GM21381 (cell line): Measurements from ENCODE around the gene HRCT1.
"Not testable (repeated sequence)": the region's sequence is repeated elsewhere in the genome, so short reads cannot be mapped to it uniquely, and the experiment has no call there.

Experiments
- ATAC-seq: cut with Tn5 transposase; IDR thresholded peaks from one replicate; pipeline ENCODE4 v1.9.1; 2021; ENCODE audit warnings: mild to moderate bottlenecking, moderate library complexity; ENCODE audit not compliant: unreplicated experiment

Gene HRCT1

DNA sequence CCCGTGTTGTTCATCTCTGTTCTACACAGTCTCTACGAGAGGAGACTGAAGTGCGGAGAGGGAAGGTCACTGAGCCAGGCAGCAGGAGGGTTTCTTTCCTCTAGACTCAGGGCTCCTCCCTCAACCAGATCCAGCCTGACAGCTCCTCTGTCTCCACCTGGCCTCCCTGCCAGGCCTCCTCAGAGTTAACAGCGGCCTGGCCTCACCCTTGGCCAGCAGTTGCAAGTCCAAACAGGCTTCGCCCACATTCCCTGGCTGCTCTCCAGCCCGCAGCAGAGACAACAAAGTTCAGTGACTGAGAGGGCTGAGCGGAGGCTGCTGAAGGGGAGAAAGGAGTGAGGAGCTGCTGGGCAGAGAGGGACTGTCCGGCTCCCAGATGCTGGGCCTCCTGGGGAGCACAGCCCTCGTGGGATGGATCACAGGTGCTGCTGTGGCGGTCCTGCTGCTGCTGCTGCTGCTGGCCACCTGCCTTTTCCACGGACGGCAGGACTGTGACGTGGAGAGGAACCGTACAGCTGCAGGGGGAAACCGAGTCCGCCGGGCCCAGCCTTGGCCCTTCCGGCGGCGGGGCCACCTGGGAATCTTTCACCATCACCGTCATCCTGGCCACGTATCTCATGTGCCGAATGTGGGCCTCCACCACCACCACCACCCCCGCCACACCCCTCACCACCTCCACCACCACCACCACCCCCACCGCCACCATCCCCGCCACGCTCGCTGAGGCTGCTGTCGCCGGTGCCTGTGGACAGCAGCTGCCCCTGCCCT, at the start of gene HRCT1:
HRCT1 (plus strand) TSS at position 291 of the 768 bp plus-strand sequence; CDS start at position 377, 86 bp downstream.
- no peak for ATAC-seq

DNA sequence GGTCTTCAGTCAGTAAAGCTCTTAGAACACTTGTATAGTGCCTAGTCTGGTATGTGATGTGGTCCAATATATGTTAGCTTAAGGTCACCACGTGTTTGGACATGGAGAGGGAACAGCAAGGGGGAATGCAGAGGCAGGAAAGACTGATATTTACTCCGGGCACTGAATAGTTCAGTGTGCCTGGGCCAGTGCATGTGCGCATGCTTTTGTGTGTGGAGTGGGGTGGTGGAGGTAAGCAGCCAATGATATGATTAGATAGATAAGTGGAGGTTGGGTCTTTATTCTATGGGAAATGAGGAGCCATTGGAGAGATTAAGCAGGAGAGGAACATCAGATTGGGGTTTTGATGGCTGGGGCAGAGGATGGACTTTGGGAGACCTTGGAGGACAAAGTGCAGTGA, 49.8 kb upstream of the HRCT1 start:
- ATAC-seq, result no peak

DNA sequence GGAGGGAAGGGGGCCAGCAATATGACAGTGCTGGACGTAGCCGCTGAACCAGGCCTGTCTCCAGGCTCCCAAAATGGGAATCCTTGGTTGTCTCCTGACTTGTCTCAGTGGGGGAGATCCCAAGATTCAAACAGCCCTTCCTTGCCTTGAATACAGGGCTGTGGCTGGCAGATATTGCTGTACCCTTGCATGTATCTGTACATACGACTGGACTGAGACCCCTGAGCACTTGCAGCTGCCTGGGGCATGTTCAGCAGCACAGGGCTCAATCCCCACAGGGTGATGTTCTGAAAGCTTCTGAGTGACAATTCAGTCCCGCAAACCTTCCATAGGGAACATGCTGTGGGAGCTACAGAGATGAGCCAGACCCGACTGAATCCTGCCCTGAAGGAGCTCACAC, 49.1 kb upstream of the HRCT1 start:
- no peak for ATAC-seq

DNA sequence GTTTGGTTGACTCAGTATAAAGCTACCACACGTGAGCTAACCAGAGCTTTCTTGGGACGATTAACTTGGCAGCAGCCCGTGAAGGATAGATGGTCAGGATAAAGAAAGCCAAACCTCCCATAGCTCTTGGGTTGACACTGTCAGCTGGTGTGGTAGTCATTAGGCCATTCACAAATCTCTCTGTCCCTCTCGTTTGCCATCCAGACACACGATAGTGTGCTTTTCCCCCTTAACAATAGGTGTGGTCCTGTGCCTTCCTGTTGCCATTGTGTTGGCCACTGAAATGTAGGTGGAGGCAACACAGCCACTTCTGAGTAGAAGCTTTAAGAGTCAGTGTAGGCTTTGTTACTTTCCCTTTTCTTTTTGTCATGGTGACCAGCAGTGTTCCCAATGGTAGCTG, 47.5 kb upstream of the HRCT1 start:
- no peak for ATAC-seq

DNA sequence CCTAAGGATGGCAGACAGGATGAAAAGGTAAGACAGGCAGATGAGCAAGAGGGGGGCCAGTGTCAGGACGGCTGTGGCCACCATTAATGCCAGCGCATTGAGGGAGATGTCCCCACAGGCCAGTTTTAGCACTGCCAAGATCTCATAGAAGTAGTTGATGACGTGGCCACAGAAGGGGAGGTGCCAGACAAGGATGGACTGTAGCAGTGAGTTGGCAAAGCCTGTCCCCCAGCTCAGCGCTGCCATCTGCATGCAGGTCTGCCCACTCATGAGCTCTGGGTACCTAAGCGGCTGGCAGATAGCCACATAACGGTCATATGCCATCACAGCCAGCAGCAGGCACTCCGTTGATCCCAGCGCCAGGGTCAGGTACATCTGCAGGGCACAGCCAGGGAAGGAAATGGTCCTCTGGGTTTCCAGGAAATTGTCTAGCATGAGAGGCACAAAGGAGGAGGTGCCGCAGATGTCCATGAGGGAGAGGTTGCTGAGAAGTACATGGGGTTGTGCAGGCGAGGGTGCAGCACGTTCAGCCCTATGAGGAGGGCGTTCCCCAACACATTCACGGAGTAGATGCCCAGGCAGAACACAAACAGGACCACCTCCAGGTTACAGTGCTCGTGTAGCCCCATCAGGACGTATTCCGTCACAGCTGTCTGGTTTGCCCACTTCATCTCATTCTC, 46.6 kb upstream of the HRCT1 start:
- ATAC-seq, result no peak

DNA sequence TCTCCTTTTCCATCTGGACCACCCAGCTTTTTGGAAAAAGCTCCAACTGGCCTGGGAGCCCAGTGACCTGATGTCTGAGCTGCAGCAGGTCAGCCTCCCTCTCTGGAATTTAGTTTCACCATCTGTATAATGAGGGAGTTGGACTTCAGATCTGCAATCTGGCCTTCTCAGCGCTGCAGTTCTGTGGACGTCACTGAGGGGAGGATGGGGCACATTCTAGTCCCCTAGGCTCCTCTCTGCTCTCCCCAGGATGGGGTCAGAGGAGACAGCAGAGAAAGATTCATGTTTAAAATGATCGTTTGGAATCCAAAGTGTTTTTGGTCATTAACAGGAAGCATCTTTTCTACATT, 46.0 kb upstream of the HRCT1 start:
- no peak for ATAC-seq

DNA sequence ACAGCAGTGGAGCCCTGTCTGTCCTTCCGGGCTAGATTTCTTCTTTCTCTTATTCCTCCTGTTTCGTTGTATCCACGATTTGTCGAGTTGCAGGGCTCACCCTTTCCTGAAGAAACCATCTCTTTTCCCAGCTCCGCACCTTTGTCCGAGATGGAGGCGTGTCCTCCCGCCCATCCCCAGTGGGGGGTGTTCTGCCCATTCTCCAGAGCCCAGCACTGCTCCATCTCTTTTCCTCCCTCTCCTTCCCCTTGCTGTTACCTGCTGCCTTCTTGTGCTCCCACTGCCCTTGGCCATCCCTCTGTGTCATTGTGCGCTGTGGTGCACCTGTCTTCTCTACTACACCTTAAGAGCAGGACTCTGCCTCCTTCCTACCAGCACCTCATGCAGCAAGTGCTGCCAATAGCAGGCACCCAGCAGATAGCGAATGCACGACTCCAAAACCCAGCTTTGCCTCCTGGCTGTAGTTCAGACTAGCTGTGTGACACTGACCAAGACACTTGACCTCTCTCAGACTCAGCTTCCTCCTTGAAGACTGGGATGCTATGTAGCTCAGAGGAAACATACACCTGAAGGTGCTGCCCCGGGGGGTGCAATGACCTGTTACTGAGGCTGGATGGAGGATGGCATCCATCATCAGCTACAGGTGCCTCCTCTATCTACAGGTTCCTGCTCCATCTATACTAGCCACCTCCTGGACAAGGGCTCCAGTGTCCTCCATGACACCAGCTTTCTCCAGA, 44.7 kb upstream of the HRCT1 start:
- ATAC-seq, result no peak

DNA sequence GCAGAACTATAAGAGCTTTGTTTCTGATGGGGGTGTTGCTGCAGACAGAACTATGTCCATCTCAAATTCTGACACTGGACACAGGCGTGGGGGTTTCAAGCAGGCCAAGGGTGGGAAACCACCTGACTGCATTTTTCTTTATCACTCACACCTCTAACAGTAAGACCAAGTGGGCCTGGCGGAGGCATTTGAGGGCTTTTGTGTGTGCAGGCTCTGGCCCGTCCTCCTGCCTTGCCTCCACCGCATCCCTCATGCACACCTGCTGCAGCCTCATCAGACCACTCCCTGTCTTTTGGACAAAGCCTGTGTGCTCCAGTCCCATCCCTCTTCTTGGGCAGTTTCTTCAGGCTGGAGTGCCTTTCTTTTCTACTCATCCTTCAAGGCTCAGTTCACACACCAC, 43.7 kb upstream of the HRCT1 start:
- ATAC-seq, result no peak

DNA sequence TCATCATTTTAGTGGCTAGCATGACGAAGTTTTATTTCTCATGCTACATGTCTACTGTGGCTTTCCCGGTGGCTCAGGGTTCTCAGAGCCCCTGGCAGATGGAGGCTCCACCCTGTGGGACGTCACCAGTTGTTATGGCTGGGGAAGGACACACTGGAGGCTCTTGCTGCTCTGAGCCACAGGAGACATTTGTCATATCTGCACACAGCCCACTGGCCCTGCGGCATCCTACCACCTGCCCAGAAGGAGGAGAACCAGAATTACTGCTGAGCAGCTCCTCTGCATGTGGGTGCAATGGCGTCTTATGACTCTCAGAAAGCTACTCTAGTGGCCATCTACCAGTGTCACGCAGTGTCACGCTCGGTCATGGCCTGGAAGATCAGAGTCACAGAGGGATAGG, 42.4 kb upstream of the HRCT1 start:
- no peak for ATAC-seq

DNA sequence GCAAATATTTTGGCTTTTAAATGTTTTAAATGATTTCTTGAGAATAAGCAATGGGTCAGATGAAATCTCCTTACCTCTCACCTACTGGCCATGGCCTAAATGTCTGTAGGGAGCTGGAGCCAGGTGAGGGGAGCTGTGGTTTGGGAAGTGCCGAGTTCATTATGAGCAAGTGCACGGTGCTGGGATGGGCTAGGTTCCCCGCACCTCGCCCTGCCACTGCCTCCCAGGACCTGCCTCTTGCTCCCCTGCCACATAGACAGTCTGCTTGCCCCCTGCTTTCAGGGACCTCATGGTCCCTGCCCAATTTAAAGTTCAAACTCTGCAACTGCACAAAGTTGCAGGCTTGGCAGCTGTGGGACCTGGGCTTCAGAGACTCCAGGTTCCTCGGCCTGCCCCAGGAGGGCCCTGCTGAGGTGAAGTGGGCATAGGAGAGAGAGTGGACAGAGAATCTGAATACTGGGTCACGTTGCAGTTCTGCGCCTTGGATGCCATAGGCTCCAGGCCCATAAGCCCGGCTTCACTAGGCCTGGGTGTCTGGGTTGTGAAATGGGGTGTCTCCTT, 41.2 kb upstream of the HRCT1 start:
- ATAC-seq, result no peak

DNA sequence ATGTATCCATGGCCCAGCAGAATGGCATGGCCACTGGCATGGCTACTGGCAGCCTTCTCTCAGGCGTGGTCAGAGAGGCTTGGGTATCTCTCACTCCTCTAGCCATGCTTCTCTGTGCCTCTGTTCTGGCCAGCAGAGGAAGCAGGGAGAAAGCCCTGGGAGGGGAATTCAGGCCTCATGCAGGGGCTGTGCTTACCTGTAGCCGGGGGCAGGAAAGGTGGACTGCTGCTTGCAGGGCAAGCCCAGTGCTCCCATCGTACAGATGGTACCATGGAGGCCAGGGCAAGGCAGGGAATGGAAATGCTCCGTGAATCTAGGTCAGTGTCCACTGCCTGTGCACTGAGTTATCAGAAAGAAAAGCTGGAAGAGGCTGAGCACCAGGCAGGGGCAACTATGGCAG, 38.5 kb upstream of the HRCT1 start:
- no peak for ATAC-seq

DNA sequence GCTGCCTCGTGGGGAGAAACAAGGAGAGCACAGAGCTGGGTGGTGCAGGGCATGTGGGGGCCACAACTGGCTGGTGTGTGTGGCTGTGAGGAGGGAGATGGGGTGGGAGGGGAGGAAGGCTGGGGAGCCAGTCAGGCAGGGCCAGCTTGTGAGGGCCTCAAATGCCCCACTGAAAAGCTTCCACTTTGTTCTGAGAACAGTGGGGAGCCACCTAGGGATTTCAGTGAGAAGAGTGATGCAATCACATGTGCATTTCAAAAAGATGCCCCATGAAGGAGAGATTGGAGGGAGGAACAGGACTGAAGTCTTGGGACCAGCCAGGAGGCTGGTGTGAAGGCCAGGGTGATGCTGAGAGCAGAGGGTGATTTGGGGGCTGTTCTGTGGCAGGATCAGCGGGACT, 37.1 kb upstream of the HRCT1 start:
- no peak for ATAC-seq

DNA sequence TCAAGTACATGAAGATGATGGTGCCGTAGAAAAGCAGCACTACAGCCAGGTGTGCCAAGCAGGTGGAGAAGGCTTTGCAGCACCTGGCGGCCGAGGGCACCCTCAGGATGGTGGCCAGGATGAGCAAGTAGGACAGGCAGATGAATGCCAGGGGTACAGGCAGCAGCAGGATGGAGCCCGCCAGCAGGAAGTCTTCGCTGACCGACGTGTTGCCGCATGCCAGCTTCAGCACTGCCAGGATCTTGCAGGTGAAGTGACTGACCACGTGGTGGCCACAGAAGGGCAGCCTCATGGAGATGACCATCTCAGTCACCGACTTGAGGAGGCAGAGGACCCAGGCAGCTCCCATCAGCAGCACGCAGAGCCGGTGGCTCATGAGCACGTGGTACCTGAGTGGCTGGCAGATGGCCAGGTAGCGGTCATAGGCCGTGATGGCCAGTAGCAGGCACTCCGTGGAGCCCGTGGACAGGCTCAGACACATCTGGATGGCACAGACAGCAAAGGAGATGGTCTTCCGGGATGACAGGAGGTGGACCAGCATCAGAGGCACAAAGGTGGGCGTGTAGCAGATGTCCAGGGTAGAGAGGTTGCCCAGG, 36.3 kb upstream of the HRCT1 start:
- no peak for ATAC-seq

DNA sequence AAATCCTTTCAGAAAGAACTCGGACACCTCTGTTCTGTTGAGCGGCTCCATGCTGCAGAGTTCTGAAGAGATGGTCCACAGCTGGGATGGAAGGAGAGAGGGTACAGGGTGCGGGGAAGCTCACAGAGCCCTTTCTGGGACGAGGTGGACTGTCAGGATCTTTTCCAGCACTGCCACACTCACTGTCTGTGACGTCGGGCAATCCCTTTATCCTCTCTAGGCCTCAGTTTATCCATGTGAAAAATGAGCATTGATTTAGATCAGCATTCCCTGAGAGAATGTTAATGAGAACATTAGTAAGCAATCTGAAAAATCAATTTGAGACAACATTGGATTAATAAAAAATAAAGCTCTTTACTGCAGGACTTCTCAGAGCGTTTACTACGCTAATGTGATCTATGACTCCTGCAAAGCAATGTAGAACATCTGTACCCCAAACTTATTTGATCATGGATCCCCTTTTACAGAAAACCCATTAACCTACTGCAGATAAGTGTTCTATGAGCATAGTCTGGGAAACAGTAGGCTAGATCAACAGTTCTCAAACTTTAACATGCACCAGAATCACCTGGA, 35.6 kb upstream of the HRCT1 start, which contains the start of gene OR13J1:
OR13J1 (minus strand) TSS at position 51 of the 573 bp plus-strand sequence; CDS start at position 51, 0 bp downstream.
- ATAC-seq, result no peak

DNA sequence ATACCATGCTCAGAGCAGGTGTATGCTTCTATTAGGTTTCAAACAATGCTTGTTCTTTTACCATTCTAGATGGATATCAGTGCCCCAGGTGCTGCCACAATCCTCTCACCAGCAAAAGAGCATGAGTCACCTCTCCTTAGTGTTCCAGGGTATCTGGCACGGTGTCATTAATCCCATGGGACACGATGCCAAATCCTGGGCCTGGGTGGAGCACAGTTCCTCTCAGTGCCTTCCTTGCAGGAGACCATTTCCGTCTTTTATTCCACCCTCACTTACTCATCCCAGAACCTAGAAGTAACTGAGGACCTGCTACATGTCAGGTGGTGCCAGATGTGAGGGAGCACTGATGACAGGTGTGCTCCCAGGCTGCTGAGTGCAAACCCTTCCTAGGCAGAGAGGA, 34.5 kb upstream of the HRCT1 start:
- ATAC-seq, result no peak

DNA sequence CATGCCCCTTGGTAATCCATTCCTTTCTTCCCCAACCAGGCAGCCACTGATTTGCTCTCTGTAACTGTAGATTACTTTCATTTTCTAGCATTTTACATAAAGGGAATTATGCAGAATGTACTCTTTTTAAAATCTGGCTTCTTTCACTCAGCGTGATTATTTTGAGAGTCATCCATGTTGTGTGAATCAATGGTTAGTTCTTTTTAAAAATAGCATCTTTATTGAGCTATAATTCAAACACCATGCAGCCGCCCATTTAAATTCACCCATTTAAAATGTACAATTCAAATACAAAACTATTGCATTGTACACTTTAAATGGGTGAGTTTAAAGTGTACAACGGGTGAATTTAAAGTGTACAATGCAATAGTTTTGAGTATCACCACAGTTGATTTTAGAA, 33.5 kb upstream of the HRCT1 start:
- ATAC-seq, result no peak

DNA sequence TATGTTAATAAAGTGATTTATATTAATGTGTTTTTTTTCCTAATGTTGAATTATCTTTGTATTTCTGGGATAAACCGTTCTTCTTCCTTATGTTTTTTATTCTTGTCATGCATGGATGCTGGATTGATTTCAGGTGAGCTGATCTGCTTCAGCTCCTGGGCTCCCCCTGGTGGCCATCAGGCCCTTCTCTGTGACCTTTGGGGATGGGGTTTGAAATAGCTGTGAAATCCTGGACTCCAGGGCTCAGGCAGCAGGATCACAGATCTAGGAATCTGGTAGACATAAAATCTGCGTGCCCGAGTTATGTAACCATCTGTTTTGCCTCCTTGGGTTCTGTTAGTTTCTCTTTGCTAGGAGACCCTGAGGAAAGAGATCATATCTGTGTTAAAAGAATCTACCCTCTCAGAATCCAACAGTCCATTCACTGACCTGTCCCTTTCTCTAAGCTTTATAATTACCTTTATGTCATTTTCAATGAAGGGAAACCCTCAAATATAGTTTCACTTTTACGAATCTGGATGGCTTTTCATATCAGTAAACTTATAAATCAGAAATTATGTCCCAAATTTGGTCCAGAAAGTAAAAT, 23.6 kb upstream of the HRCT1 start:
- no peak for ATAC-seq

DNA sequence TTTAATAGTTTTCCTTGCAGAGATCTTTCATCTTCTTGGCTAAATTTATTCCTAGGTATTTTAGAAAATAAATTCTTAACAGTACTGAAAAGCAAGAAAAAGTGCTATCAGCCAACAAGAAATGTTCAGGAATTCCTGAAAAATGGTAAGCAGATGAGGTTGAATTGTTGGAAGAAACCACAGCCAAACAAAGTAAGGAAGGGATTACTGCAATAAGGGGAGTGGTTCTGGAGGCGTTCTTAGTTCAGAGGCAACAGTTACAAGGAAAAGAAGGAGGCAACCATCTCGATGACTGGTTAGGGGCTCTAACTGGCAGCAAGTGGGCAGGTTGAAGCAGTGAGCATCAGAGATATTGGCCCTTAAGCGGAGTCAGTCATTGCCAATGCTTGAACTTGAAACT, 23.0 kb upstream of the HRCT1 start:
- no peak for ATAC-seq

DNA sequence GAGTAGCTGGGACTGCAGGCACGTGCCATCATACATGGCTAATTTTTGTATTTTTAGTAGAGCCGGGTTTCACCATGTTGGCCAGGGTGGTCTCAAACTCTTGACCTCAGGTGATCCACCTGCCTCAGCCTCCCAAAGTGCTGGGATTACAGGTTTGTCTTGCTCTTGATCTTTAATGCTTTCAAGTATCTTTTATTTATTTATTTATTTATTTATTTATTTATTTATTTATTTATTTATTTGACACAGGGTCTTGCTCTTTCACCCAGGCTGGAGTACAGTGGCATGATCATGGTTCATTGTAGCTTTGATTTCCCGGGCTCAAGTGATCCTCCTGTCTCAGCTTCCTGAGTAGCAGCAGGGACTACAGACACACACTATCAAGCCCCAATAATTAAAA, 21.1 kb upstream of the HRCT1 start:
- ATAC-seq, result not testable (repeated sequence)

DNA sequence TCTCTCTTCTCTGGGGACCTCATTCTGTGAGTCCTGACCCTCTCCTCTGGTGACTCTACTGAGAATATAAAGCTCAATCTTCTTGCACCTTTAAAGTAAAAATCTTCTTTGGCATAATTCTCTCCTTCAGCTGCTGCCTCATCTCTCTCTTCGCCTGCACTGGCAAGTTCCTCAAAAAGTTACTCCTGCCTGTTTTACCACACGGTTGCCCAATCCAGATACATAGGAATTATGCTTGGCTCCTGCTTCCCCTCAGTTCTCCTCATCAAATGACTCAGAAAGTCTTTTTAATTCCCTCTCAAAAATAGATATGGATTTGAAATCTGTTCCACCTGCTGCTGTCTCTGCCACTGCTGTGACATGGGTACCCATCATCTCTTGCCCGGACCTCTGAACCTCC, 14.4 kb upstream of the HRCT1 start:
- ATAC-seq, result no peak
